T47D (cell line): Measurements from ENCODE around the gene PRKCI.
"Not testable (repeated sequence)": the region's sequence is repeated elsewhere in the genome, so short reads cannot be mapped to it uniquely, and the experiment has no call there.

ENCODE experiments used
- DNase-seq, 2 experiments: peaks; one replicate each; pipeline versions ENCODE4 v3.0.0 to v3.0.0-alpha.2; 2011 to 2012; ENCODE audit warnings: low read depth in 1 of 2, low spot score in 1 of 2
- JUND ChIP-seq: IDR thresholded peaks from 2 replicates; pipeline ENCODE4 v1.6.1; 2012; ENCODE audit warnings: low read depth
- in situ Hi-C: cut with HindIII; loops from 2 replicates; pipeline ENCODE4 v1.10.0; 2016; ENCODE audit warnings: low sequenced_read_pairs, low pct_unique_long_range_greater_than_20kb

PRKCI gene

DNA sequence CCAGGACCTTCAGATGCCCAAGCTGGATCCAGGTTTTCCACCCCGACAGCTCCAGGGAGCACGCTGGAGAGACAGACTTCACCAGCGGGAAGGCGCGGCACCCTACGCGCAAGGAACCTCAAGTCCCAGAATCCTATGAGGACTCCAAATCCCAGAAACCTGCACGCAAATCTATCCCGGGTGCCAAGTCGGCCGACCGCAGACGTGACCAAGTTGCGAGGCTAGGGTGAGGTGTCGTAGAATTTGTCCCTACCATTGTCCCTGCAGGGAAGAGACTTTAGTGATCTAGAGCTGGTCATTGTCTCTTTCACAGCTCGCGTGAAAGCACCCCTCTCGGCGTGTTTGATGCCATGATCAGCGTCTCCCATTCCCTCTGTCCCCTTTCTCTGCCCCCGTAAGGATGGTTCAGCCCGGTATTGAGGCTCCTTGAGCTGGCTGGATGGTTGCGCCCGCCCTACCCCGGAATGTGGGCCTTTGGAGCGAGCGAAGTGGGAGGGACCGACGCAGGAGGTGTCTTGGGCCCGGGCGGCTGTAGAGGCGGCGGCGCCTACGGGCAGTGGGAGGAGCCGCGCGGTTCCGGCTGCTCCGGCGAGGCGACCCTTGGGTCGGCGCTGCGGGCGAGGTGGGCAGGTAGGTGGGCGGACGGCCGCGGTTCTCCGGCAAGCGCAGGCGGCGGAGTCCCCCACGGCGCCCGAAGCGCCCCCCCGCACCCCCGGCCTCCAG lies at the start of gene PRKCI:
PRKCI (plus strand) TSS at position 501 of the 723 bp plus-strand sequence. CDS start 246 bp downstream, outside the sequence.
- peak; percentile 99 to 100 for DNase-seq
- in situ Hi-C loops, result no loop called here

DNA sequence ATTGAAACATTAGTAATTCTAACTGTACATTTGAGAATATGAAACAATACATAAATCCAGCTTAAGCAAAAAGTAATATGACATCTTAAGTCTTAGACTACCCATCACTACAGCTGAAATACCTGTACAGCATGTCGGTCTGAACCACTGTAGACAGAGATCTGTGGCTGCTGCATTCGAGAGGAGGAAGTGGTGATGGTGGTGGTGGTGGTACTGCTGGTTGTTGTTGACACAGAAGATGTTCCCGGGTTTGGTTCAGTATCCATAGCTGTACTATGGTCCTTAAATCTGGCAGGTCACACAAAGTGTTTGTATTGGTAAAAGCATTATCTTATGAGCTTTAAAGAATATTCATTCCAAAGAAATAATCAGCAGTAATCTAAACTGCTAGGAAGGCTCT lies 43.6 kb upstream of the PRKCI start:
- no peak for TF ChIP-seq JUND
- DNase-seq, result no peak
- in situ Hi-C loops, result no loop called here

More for the DNA sequence above, at the start of gene PRKCI:
- peak; percentile 84 for TF ChIP-seq JUND

DNA sequence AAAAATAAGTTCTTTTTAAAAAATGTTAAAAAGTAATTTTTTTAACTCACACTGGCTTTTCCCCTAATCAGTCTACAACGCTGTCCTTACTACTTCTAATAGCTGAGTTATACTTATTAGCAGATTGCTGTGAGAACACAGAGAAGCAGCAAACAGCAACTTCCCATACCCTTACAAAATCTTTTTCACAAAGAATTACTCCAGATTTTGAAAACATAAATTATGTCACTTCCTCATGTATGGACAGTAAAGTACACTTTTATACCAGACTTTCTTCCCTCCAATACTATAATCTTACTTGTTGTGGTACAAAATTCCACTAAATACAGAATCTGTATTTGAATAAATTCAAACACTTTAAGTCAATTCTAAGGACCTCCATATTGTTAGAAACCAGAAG lies 42.8 kb upstream of the PRKCI start:
- TF ChIP-seq JUND, result no peak
- DNase-seq, result no peak
- in situ Hi-C loops, result no loop called here

- TF ChIP-seq JUND, result no peak
- DNase-seq, result peak in 1 of 2 experiments; percentile 19
- in situ Hi-C loops, result no loop called here
Measured at GRCh38 chr3:170180079-170180907, 41.9 kb upstream of the PRKCI start.

GRCh38 chr3:170180908-170181885 lies 41.0 kb upstream of the PRKCI start, which contains the start of gene PHC3:
PHC3 (minus strand) TSS chr3:170181733; CDS start chr3:170181715, 18 bp downstream.
- TF ChIP-seq JUND, result no peak
- in situ Hi-C loops, result no loop called here
- peak; percentile 97 to 99 for DNase-seq

DNA sequence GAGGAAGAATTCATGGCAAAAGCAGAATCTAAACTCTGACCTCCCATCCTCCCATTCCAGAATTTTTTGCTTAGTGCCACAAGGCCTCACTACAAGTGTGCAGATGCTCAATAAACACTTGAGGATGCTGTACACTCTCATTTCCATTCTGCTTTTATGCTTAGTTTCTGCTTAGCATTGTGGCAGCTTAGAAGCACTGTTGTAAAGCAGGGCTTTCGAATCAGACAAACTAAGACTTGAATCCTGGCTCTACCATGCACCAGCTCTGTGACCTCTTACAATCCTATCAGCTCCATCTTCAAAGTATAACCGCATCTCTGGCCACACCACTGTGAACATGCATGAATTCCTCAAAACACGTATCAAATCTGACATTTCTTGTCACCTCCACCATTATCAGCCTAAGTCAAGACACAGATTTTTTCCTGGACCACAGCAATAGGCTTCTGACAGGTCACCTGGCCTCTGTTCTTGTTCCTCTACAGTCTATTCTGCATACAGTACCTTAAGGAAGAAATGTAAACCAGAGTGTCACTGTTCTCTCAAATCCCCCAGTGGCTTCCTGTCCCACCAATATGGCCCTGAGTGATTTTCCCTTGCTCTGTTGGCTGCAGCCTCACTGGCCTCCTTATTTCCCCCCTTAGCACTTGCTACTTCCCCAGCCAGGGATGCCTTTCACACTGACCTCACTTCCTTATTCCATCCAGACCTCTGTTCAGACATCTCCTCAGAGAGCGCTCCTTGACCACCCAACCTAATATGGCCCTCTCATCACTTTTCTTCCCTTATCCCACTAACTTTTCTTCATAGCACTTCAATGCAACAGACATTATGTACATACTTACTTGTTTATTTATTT lies 32.6 kb upstream of the PRKCI start:
- DNase-seq, result no peak
- TF ChIP-seq JUND, result no peak
- in situ Hi-C loops, result no loop called here

- DNase-seq, in situ Hi-C loops: not testable (repeated sequence)
Measured at GRCh38 chr3:170195759-170196158, 26.5 kb upstream of the PRKCI start.

GRCh38 chr3:170196833-170197232 lies 25.4 kb upstream of the PRKCI start:
- DNase-seq, result no peak
- TF ChIP-seq JUND, result no peak
- in situ Hi-C loops, result no loop called here

DNA sequence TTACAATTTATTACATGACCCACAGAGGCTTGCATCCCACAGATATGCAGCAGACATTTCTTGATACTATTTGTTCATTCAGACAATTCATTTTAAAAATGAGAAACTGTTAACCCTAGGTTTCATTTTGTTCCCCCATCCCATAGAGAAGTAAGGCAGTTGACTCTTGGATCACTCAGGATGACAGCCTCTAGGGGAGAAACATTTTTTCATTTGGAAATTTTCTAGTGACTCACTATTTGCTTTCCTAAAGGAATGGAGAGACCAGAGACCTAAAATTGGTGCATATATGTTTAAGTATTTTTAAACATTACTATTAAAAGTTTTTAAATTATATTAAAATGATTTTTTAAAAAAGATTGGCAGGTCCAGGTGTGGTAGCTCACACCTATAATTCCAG lies 21.2 kb upstream of the PRKCI start:
- in situ Hi-C loops, result no loop called here
- no peak for DNase-seq
- TF ChIP-seq JUND, result no peak

DNA sequence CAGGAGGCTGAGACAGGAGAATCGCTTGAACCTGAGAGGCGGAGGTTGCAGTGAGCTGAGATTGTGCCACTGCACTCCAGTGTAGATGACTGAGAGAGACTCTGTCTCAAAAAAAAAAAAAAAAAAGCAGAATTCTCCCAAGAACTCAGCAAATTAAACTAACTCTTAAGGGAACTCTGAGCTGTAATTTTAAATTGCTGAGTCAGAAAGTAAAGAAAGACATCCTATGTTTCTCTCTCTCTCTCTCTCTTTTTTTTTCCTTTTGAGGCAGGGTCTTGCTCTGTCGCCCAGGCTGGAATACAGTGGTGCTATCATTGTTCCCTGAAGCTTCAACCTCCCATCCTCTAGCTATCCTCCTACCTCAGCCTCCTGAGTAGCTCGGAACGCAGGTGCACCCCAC lies 20.7 kb upstream of the PRKCI start:
- in situ Hi-C loops, result no loop called here
- DNase-seq, result no peak
- no peak for TF ChIP-seq JUND

DNA sequence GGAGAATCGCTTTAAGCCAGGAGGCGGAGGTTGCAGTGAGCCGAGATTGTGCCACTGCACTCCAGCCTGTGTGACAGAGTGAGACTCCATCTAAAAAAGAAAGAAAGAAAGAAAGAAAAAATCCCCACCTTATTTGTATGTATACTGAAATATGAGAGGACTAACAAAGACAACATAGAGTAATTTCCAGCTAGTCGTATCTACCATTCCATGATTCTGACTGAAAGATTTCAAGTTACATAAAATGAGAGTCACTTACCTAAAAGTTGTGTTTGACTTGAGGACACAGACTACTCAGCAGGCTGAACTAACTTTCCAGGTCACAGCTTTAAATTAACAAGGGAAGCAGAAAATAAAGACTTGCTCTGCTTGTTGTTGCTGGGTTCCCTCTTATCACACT lies 18.8 kb upstream of the PRKCI start:
- in situ Hi-C loops, result no loop called here
- DNase-seq, result no peak
- TF ChIP-seq JUND, result no peak
